NCI-H2171 (cell line): ENCODE results near the gene STEAP3.
"Not testable (repeated sequence)": the region's sequence is repeated elsewhere in the genome, so short reads cannot be mapped to it uniquely, and the experiment has no call there.

Experiments used
- DNase-seq: peaks from one replicate; lab custom pipeline; 2025; lab: John Stamatoyannopoulos, UW

The STEAP3 gene

GRCh38 chr2:119264781-119265692 lies 41.4 kb downstream of the STEAP3 start:
- DNase-seq = peak; percentile 25

DNA sequence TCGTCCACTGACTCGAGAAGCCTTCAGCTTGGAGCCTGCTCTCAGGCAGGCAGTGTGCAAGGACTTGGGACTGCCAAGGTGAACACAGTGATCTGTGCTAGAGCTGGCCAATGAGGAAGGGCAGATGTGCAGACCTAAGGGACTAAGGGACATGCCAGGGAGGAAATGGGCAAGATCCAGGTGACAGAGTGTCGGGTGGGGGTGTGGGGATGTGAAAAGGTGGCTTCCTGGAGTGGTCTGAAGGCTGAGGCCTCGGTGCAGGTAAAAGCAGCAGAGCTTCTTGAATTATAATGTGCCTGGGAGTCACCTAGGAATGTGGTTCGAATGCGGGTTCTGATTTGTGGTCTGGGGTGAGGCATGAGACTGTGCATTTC lies 42.0 kb downstream of the STEAP3 start:
- DNase-seq = no peak

- DNase-seq = no peak
These were observed 42.5 kb downstream of the STEAP3 start for GRCh38 chr2:119266091-119266589.

- no peak for DNase-seq
These were observed 44.0 kb downstream of the STEAP3 start for GRCh38 chr2:119267604-119268003.

GRCh38 chr2:119276864-119277263 lies 53.2 kb downstream of the STEAP3 start:
- DNase-seq = no peak

- DNase-seq = not testable (repeated sequence)
These were observed 54.8 kb downstream of the STEAP3 start for GRCh38 chr2:119278385-119278784.

- no peak for DNase-seq
These were observed 55.3 kb downstream of the STEAP3 start for GRCh38 chr2:119278946-119279345.

GRCh38 chr2:119279666-119280065 lies 56.0 kb downstream of the STEAP3 start:
- no peak for DNase-seq

DNA sequence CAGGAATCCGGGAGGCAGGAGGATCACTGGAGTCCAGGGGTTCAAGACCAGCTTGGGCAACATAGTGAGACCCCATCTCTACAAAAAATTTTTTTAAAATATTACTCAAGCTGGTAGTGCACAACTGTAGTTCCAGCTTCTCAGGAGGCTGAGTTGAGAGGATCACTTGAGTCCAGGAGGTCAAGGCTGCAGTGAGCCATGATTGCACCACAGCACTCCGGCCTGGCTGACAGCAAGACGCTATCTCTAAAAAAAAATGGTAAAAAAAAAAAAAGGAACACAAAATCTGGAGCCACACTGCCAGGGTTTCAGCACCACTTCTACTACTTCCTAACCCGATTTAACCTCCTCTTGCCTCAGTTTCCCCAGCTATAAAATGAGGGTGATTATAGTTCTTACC lies 57.0 kb downstream of the STEAP3 start:
- DNase-seq = no peak

DNA sequence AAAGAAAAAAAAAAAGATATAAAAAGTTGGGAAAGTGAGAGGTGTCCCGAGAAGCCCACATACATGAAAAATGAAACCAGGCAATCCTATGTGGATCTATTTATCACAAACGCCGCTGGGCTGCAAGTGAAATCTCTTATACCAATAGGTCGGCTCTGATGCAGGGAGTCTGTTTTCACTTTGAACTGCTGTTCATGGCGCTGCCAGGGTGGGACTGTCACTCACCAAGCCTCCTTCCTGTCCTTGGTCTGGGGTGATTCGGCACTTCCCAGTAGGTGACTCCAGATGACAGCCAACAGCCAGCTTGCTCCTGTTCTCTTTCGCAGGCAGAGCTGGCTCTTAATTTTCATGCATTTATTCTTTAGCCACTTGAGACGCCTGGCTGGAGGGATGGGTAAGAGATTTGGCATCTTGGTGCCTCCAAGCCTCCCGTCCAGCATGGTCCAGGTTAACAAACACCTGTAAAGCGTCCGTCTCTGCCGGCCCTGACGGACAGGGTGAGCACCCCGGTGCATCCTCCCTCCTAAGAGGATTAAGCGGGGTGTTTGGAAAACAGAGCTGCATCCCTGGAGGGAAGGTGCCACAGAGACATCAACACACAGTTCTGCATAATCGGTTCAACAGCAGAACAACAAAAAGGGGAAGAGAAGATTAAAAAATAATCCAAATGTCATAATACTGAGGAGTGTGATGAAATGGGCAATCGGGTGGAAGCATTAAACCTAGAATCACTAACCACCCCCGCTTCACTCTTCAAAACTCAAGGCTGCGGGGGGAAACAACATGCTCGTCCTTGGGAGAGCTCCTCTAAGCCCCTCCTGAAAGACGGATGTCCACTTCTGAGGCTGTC lies 58.7 kb downstream of the STEAP3 start:
- no peak for DNase-seq

DNA sequence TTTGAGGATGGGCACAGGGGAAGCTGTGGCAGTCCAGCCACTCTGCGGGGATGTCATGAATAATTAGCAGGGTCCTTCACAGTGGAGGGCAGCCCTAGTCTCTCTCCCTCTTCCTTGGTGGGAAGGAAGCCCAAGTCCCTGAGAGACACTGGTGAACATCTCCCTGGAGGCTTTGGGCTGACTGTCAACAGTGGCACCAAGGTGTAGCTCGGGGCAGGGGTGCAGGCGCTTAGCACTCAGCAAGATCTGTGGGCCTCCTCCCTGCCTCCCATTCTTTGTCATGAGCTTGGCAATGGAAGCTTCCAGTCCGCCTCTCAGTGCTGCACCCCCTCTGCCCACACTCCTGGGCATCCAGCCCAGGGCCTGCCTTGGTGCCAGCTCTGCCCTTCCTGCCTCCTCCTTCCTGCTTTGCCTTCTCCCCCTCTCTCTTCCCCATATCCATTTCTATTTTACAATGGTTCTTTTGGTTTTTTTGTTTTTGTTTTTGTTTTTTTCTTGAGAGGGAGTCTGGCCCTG lies 59.4 kb downstream of the STEAP3 start:
- no peak for DNase-seq

DNA sequence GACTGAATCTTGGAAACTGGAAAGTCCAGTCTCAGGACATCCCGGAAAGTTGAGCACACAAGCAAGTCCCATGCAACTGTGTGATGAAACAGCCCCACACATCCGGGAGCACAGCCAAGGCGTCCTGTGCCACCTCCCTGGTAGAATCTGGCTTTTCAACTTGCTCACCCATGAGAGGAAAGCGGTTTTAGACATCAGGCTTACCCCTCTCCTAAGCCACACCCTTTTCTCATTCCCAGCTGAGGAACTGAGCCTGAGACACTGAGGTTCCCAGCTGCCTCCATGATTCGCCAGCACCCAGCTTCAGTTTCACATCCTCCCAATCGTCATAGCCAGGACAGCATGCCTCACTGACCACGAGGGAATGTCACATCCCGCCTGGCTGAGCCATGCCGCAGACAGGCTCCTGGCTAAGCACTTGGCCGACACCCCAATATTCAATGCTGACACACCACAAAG lies 60.3 kb downstream of the STEAP3 start:
- no peak for DNase-seq

- no peak for DNase-seq
These were observed 63.0 kb downstream of the STEAP3 start for GRCh38 chr2:119286661-119287060.

GRCh38 chr2:119288576-119288975 lies 64.9 kb downstream of the STEAP3 start:
- no peak for DNase-seq

GRCh38 chr2:119289093-119289492 lies 65.5 kb downstream of the STEAP3 start:
- no peak for DNase-seq

- DNase-seq = no peak
These were observed 66.0 kb downstream of the STEAP3 start for GRCh38 chr2:119289642-119290041.

DNA sequence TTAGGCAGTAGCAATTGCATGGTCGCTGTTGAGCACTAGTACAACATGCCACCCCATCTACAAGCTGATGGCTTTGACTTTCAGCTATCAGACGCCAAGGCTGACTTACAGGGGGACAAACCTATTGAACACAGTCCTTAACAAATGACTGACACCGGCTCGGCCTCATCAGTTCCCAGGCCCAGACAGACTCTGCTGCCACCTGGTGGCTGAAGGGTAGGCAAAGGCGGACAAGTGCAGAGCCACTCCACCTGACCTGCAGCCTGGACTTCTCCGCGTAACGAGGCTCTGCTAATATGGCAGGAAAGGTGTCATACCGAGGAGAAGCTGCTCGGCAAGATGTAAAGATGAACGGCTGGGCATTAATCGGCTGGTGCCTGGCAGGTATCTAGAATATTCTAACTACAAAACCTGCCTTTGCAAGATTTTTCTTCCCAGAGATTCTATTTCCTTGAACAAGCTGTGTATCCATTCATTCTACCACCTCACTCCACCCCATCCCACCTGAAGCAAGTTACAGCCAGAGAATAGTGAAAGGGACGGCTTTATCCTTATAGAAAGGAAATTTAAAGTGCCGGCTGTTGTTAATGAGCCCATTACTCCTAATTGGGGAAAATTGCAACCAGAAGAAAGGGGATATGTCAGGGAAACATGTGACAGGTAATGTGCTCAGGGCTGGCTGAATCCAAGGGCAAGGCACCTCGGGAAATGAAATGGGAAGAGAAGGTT lies 67.4 kb downstream of the STEAP3 start:
- peak; percentile 46 for DNase-seq

DNA sequence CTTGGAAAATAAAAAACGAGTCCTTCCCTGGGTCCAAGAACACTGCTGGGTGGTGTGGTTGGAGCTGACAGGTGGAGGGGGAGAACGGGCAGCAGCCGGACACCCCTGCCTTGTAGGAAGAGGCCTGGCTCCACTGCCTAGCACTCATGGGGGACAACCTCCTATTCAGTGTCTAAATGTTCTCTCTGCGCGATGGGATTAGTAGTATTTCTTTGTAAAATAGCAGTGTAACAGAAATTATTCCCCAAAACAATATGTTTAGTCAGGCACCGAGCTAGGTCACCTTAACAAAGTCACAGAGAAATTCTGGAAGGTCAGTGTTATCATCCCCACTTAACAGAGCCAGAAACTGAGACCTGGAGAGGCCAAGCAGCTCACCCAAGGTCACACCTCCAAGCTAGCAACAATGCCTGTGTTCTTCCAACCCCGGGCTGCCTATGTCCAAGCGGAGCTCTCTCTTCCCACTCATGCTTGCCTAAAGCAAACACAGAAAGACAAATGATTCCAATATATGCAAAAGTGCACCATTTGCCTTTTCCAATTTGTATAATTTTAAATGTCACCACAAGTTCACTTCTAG lies 68.0 kb downstream of the STEAP3 start:
- no peak for DNase-seq

- DNase-seq = no peak
These were observed 68.6 kb downstream of the STEAP3 start for GRCh38 chr2:119292226-119292625.

GRCh38 chr2:119293254-119293653 lies 69.6 kb downstream of the STEAP3 start:
- no peak for DNase-seq

- DNase-seq = no peak
These were observed 70.3 kb downstream of the STEAP3 start for GRCh38 chr2:119293900-119294299.
